ENCODE results near the gene CPB2. TPM values are rescaled to one million over a fixed set of nuclear protein-coding genes. Genes with fewer than 3 reads are reported as not detected.

Gene CPB2
- total RNA-seq, 1 donor: not detected

- TF ChIP-seq CTCF (IDR thresholded peaks at IDR 0.05; ENCODE audit: insufficient read depth, low read depth, low read length): no peak
- DNase-seq (ENCODE audit: low read depth): no peak
- H3K4me3 ChIP-seq (ENCODE audit: low read depth, low read length): no peak overlapping the region
Observed at GRCh38 chr13:46076827-46077226, 28.0 kb downstream of the CPB2 start.

- no peak for DNase-seq (ENCODE audit: low read depth)
- H3K4me3 ChIP-seq (ENCODE audit: low read depth, low read length): no peak overlapping the region
- TF ChIP-seq CTCF (IDR thresholded peaks at IDR 0.05; ENCODE audit: insufficient read depth, low read depth, low read length): no peak
Observed at GRCh38 chr13:46075811-46076210, 29.0 kb downstream of the CPB2 start.

GRCh38 chr13:46071590-46072249, 33.1 kb downstream of the CPB2 start:
- H3K4me3 ChIP-seq (ENCODE audit: low read depth, low read length): no peak overlapping the region
- DNase-seq (ENCODE audit: low read depth): no peak
- no peak for TF ChIP-seq CTCF (IDR thresholded peaks at IDR 0.05; ENCODE audit: insufficient read depth, low read depth, low read length)

- no peak for DNase-seq (ENCODE audit: low read depth)
Observed at GRCh38 chr13:46063292-46063691, 41.5 kb downstream of the CPB2 start.

GRCh38 chr13:46062185-46062584, 42.6 kb downstream of the CPB2 start:
- TF ChIP-seq CTCF (IDR thresholded peaks at IDR 0.05; ENCODE audit: insufficient read depth, low read depth, low read length): no peak
- peak; percentile 48 for DNase-seq (ENCODE audit: low read depth)
- H3K4me3 ChIP-seq (ENCODE audit: low read depth, low read length): no peak overlapping the region

More at GRCh38 chr13:46063292-46063691, 41.5 kb downstream of the CPB2 start:
- no peak overlapping the region for H3K4me3 ChIP-seq (ENCODE audit: low read depth, low read length)
- no peak for TF ChIP-seq CTCF (IDR thresholded peaks at IDR 0.05; ENCODE audit: insufficient read depth, low read depth, low read length)

GRCh38 chr13:46059405-46059804, 45.4 kb downstream of the CPB2 start:
- H3K4me3 ChIP-seq (ENCODE audit: low read depth, low read length): no peak overlapping the region
- no peak for TF ChIP-seq CTCF (IDR thresholded peaks at IDR 0.05; ENCODE audit: insufficient read depth, low read depth, low read length)
- DNase-seq (ENCODE audit: low read depth): no peak

- DNase-seq (ENCODE audit: low read depth): no peak
- no peak for TF ChIP-seq CTCF (IDR thresholded peaks at IDR 0.05; ENCODE audit: insufficient read depth, low read depth, low read length)
Observed at GRCh38 chr13:46058268-46058667, 46.6 kb downstream of the CPB2 start.

More at GRCh38 chr13:46058268-46058667, 46.6 kb downstream of the CPB2 start:
- H3K4me3 ChIP-seq (ENCODE audit: low read depth, low read length): no peak overlapping the region

Data from fibroblast of villous mesenchyme (primary cell).